DND-41 (cell line): ENCODE measurements around the gene MYO1D.

ENCODE experiments used
- CTCF ChIP-seq: IDR thresholded peaks from 2 replicates; pipeline ENCODE4 v1.5.1; 2012; ENCODE audit warnings: borderline replicate concordance, low read length, moderate library complexity, mild to moderate bottlenecking; ENCODE audit not compliant: poor library complexity, severe bottlenecking; ENCODE audit errors: extremely low read depth
- EZH2 ChIP-seq: IDR thresholded peaks from 3 replicates; pipeline ENCODE4 v1.6.1; 2012; ENCODE audit warnings: borderline replicate concordance, low read depth, mild to moderate bottlenecking, moderate library complexity, low read length, inconsistent platforms; ENCODE audit not compliant: severe bottlenecking

GRCh38 chr17:32493976-32494513 is 382.9 kb downstream of the MYO1D start:
- TF ChIP-seq CTCF (no peak), EZH2 (no peak)
